CD14-positive monocyte (primary cell): ENCODE data around the gene BACH2. TPM values are rescaled to one million over a fixed set of nuclear protein-coding genes. Genes with fewer than 3 reads are reported as not detected.
"Not testable (repeated sequence)": the region's sequence is repeated elsewhere in the genome, so short reads cannot be mapped to it uniquely, and the experiment has no call there.

Source experiments
- DNase-seq, 3 donors: peaks; one replicate each; pipeline ENCODE4 v3.0.0-alpha.2; 2011 to 2022
- H2AFZ ChIP-seq: 2 replicates; pipeline ENCODE4 v1.6.0; 2012; ENCODE audit warnings: mild to moderate bottlenecking, low read depth, low read length, inconsistent platforms; ENCODE audit not compliant: insufficient read depth, poor library complexity, severe bottlenecking
- H3K27ac ChIP-seq, 2 donors: 1 replicate in 1 of 2; 2 replicates in 1 of 2; pipeline ENCODE4 v1.5.1; 2012 to 2013; ENCODE audit warnings: low read length in 2 of 2, control low read depth in 1 of 2, inconsistent platforms in 1 of 2, low read depth in 1 of 2, mild to moderate bottlenecking in 1 of 2
- H3K27me3 ChIP-seq, 2 donors: one replicate each; pipeline versions ENCODE4 v1.6.0 to v1.6.1; 2011 to 2013; ENCODE audit warnings: low read length in 2 of 2; ENCODE audit not compliant: control insufficient read depth in 2 of 2, insufficient read depth in 2 of 2
- H3K36me3 ChIP-seq, 2 donors: replicated peaks in 1 of 2; 1 replicate in 1 of 2; 2 replicates in 1 of 2; pipeline versions ENCODE4 v1.5.1 to v1.6.1; 2012 to 2013; ENCODE audit warnings: low read length in 2 of 2, control low read depth in 1 of 2, inconsistent platforms in 1 of 2, mild to moderate bottlenecking in 1 of 2; ENCODE audit not compliant: insufficient read depth in 2 of 2, control insufficient read depth in 1 of 2
- H3K4me1 ChIP-seq, 2 donors: 1 replicate in 1 of 2; 2 replicates in 1 of 2; pipeline versions ENCODE4 v1.5.1 to v1.6.1; 2012 to 2013; ENCODE audit warnings: low read length in 2 of 2, control low read depth in 1 of 2, inconsistent platforms in 1 of 2, mild to moderate bottlenecking in 1 of 2, moderate library complexity in 1 of 2; ENCODE audit not compliant: insufficient read depth in 2 of 2, control insufficient read depth in 1 of 2
- H3K4me2 ChIP-seq: replicated peaks from 2 replicates; pipeline ENCODE3; 2012; ENCODE audit warnings: low read length, moderate library complexity, mild to moderate bottlenecking; ENCODE audit not compliant: poor library complexity, severe bottlenecking; ENCODE audit errors: extremely low read depth
- H3K4me3 ChIP-seq, 3 experiments: fragments of 200-600 bp in 1 of 3; sonication (generic) in 1 of 3; replicated peaks in 1 of 3; 1 replicate in 2 of 3; 2 replicates in 1 of 3; pipeline ENCODE4 v1.5.1; 2011 to 2013; ENCODE audit warnings: low read length in 3 of 3, mild to moderate bottlenecking in 3 of 3, control low read depth in 2 of 3, low read depth in 2 of 3, inconsistent platforms in 1 of 3, moderate library complexity in 1 of 3
- H3K79me2 ChIP-seq: 2 replicates; pipeline ENCODE4 v1.6.0; 2012; ENCODE audit warnings: mild to moderate bottlenecking, control low read depth, inconsistent platforms, low read length, moderate library complexity; ENCODE audit not compliant: insufficient read depth
- H3K9ac ChIP-seq: 2 replicates; pipeline ENCODE4 v1.6.0; 2017; ENCODE audit warnings: low read length, mild to moderate bottlenecking; ENCODE audit not compliant: insufficient read depth, poor library complexity, severe bottlenecking
- H3K9me3 ChIP-seq, 2 donors: replicated peaks in 1 of 2; 1 replicate in 1 of 2; 2 replicates in 1 of 2; pipeline versions ENCODE4 v1.5.1 to v1.6.1; 2012 to 2013; ENCODE audit warnings: low read length in 2 of 2, control low read depth in 1 of 2; ENCODE audit not compliant: control insufficient read depth in 1 of 2, insufficient read depth in 1 of 2
- H4K20me1 ChIP-seq: 2 replicates; pipeline ENCODE4 v1.6.0; 2012; ENCODE audit warnings: mild to moderate bottlenecking, low read length, control low read depth, moderate library complexity; ENCODE audit not compliant: insufficient read depth
- H3K27ac Mint-ChIP-seq, 7 donors: one replicate each; pipeline ENCODE4 v1.8.0; 2020; ENCODE audit warnings: mild to moderate bottlenecking in 7 of 7, mixed read lengths in 7 of 7, moderate library complexity in 6 of 7, inconsistent platforms in 2 of 7
- H3K27me3 Mint-ChIP-seq, 3 donors: one replicate each; pipeline ENCODE4 v1.8.0; 2021 to 2022; ENCODE audit warnings: low read depth in 3 of 3, mild to moderate bottlenecking in 3 of 3, mixed read lengths in 3 of 3, moderate library complexity in 3 of 3, inconsistent platforms in 1 of 3
- H3K36me3 Mint-ChIP-seq, 2 donors: one replicate each; pipeline ENCODE4 v1.8.0; 2020; ENCODE audit warnings: mixed read lengths in 2 of 2, inconsistent platforms in 1 of 2, mild to moderate bottlenecking in 1 of 2
- H3K4me1 Mint-ChIP-seq: one replicate; pipeline ENCODE4 v1.8.0; 2020; ENCODE audit warnings: mild to moderate bottlenecking, mixed read lengths
- H3K4me3 Mint-ChIP-seq, 2 donors: one replicate each; pipeline ENCODE4 v1.8.0; 2020; ENCODE audit warnings: mild to moderate bottlenecking in 2 of 2, mixed read lengths in 2 of 2, moderate library complexity in 1 of 2
- H3K9me3 Mint-ChIP-seq, 7 donors: one replicate each; pipeline ENCODE4 v1.8.0; 2020 to 2022; ENCODE audit warnings: mixed read lengths in 7 of 7, mild to moderate bottlenecking in 6 of 7, moderate library complexity in 6 of 7, inconsistent platforms in 2 of 7
- WGBS: methylation state at CpG from one replicate; pipeline ENCODE4 v1.1.5; 2013; ENCODE audit warnings: missing lambda C conversion rate; ENCODE audit not compliant: insufficient coverage; 5-methylcytosine and 5-hydroxymethylcytosine counted together
- intact Hi-C, 2 donors: fragments of 100-400 bp; cut with micrococcal nuclease; formaldehyde crosslinking; loops; one replicate each; pipeline versions ENCODE4 v1.15.0 to v1.15.1; 2023
- polyA plus RNA-seq, 3 donors: library from polyadenylated mRNA; depleted of rRNA in 1 of 3; unstranded in 2 of 3; stranded (reverse) in 1 of 3; fragments of 300-500 nt in 2 of 3; fragments of >200 nt in 1 of 3; fragmentation: Illumina TruSeq in 2 of 3; gene quantifications; 1 replicate in 2 of 3; 2 replicates in 1 of 3; pipeline ENCODE4 v1.2.3, GENCODE V29; 2012 to 2021
- TF ChIP-seq, protein P1 (sequence below): fragments of 200-600 bp; IDR thresholded peaks from one replicate; pipeline ENCODE4 v1.8.0; 2022; ENCODE audit warnings: antibody characterized with exemption, mild to moderate bottlenecking

The BACH2 gene
- polyA plus RNA-seq, 3 donors, result 0.04 to 0.09 (median 0.05) TPM

DNA sequence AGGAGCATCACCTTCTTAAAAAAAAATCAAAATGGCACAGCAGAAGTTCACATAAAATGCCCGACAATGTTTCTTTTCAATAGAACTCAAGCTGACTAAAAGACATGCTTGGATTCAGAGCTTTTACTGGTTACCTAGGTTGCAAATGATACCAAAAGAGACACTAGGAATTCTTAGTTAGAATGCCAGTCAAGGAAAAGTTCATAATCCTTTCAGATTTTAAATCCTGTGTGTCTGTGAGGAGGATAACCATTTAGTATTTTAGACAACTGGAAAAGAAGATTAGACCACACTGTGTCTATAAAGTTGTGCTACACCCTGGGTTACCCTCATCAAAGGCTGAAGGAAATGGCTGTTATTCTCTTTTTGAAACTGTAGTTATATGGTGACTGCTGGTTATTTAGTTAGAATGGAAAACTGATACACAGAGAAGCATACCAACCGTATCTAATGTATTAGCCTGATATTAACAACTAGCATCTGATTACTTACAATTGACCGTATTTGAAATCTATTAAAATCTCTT, 262.8 kb downstream of the BACH2 start:
- intact Hi-C loops, result no loop called here
- peaks cover 0 to 2% of the 10 kb centered on the region in 2 donors for H3K36me3 Mint-ChIP-seq
- H3K4me3 Mint-ChIP-seq, result no peak overlapping the region
- Histone ChIP-seq H3K27me3 (no peaks in the 10 kb centered on the region), H3K36me3 (no peaks in the 10 kb centered on the region), H3K4me1 (no peaks in the 10 kb centered on the region), H3K4me2 (no peak overlapping the region), H3K79me2 (no peaks in the 10 kb centered on the region), H4K20me1 (no peaks in the 10 kb centered on the region), H3K27ac (no peak overlapping the region), H2AFZ (no peak overlapping the region), H3K4me3 (no peak overlapping the region), H3K9me3 (no peaks in the 10 kb centered on the region), H3K9ac (no peak overlapping the region)
- no peak for DNase-seq
- TF ChIP-seq, protein P1, sequence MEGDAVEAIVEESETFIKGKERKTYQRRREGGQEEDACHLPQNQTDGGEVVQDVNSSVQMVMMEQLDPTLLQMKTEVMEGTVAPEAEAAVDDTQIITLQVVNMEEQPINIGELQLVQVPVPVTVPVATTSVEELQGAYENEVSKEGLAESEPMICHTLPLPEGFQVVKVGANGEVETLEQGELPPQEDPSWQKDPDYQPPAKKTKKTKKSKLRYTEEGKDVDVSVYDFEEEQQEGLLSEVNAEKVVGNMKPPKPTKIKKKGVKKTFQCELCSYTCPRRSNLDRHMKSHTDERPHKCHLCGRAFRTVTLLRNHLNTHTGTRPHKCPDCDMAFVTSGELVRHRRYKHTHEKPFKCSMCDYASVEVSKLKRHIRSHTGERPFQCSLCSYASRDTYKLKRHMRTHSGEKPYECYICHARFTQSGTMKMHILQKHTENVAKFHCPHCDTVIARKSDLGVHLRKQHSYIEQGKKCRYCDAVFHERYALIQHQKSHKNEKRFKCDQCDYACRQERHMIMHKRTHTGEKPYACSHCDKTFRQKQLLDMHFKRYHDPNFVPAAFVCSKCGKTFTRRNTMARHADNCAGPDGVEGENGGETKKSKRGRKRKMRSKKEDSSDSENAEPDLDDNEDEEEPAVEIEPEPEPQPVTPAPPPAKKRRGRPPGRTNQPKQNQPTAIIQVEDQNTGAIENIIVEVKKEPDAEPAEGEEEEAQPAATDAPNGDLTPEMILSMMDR, result no peak
- peaks cover 4% of the 10 kb centered on the region for H3K4me1 Mint-ChIP-seq
- H3K27me3 Mint-ChIP-seq, result peaks cover 0 to 2% (median 0%) of the 10 kb centered on the region in 3 donors
- H3K27ac Mint-ChIP-seq, result no peak overlapping the region
- peaks cover 0 to 8% (median 0%) of the 10 kb centered on the region in 7 donors for H3K9me3 Mint-ChIP-seq
- WGBS, result 100% methylated on average over 1 of the region's 3 CpGs

DNA sequence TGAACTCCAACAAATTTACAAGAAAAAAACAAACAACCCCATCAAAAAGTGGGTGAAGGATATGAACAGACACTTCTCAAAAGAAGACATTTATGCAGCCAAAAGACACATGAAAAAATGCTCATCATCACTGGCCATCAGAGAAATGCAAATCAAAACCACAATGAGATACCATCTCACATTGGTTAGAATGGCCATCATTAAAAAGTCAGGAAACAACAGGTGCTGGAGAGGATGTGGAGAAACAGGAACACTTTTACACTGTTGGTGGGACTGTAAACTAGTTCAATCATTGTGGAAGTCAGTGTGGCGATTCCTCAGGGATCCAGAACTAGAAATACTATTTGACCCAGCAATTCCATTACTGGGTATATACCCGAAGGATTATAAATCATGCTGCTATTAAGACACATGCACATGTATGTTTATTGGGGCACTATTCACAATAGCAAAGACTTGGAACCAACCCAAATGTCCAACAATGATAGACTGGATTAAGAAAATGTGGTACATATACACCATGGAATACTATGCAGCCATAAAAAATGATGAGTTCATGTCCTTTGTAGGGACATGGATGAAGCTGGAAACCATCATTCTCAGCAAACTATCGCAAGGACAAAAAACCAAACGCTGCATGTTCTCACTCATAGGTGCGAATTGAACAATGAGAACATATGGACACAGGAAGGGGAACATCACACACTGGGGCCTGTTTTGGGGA, 264.0 kb downstream of the BACH2 start:
- WGBS, result 100% methylated on average over 1 of the region's 5 CpGs
- H3K9me3 ChIP-seq, H3K36me3 ChIP-seq, H3K79me2 ChIP-seq, H3K9me3 Mint-ChIP-seq, H3K4me2 ChIP-seq, H3K9ac ChIP-seq, intact Hi-C loops, DNase-seq, H3K36me3 Mint-ChIP-seq, H3K4me1 ChIP-seq, H3K27me3 ChIP-seq, H4K20me1 ChIP-seq, H3K4me3 Mint-ChIP-seq, H3K27ac ChIP-seq, H3K27ac Mint-ChIP-seq, H3K4me3 ChIP-seq, H3K27me3 Mint-ChIP-seq, H2AFZ ChIP-seq, H3K4me1 Mint-ChIP-seq: not testable (repeated sequence)
